ENCODE measurements around the gene FNIP2.

FNIP2 gene

GRCh38 chr4:158869761-158870160 lies 100.9 kb downstream of the FNIP2 start:
- Histone ChIP-seq H3K27me3 (ENCODE audit: insufficient read depth, low read length, poor library complexity, severe bottlenecking) (no peaks in the 10 kb centered on the region), H3K4me1 (ENCODE audit: insufficient read depth, low read length, poor library complexity, severe bottlenecking) (peaks cover 28% of the 10 kb centered on the region), H3K4me2 (ENCODE audit: low read depth, low read length, poor library complexity, severe bottlenecking) (no peak overlapping the region), H3K9me3 (ENCODE audit: insufficient read depth, low read depth, low read length) (no peaks in the 10 kb centered on the region), H3K9me2 (replicated peaks; ENCODE audit: low read depth, low read length) (no peaks in the 10 kb centered on the region), H4K20me1 (ENCODE audit: insufficient read depth, low read length, poor library complexity, severe bottlenecking) (no peaks in the 10 kb centered on the region), H3F3A (ENCODE audit: low read depth) (no peaks in the 10 kb centered on the region), H3K79me2 (ENCODE audit: insufficient read depth, low read length) (no peaks in the 10 kb centered on the region), H3K4me3 (ENCODE audit: low read length, poor library complexity, severe bottlenecking) (no peak overlapping the region), H3K36me3 (ENCODE audit: insufficient read depth, low read length) (peaks cover 31% of the 10 kb centered on the region; the same call in 1 of the 2 replicates), H3K9ac (ENCODE audit: low read depth, low read length, poor library complexity, severe bottlenecking) (peak overlapping the region; percentile 47), H2AFZ (ENCODE audit: low read length) (no peak overlapping the region)
- no peak for TF ChIP-seq CTCF (conservative IDR thresholded peaks at IDR 0.05; ENCODE audit: low read length)
- TF ChIP-seq EZH2phosphoT487 (IDR thresholded peaks at IDR 0.05; ENCODE audit: borderline replicate concordance), result no peak

GRCh38 chr4:158870282-158870625 lies 101.4 kb downstream of the FNIP2 start:
- Histone ChIP-seq H3K27me3 (ENCODE audit: insufficient read depth, low read length, poor library complexity, severe bottlenecking) (no peaks in the 10 kb centered on the region), H4K20me1 (ENCODE audit: insufficient read depth, low read length, poor library complexity, severe bottlenecking) (no peaks in the 10 kb centered on the region), H3K4me3 (ENCODE audit: low read length, poor library complexity, severe bottlenecking) (peak overlapping the region; percentile 41), H3K9me2 (replicated peaks; ENCODE audit: low read depth, low read length) (no peaks in the 10 kb centered on the region), H3K79me2 (ENCODE audit: insufficient read depth, low read length) (no peaks in the 10 kb centered on the region), H3F3A (ENCODE audit: low read depth) (no peaks in the 10 kb centered on the region), H3K36me3 (ENCODE audit: insufficient read depth, low read length) (peaks cover 31% of the 10 kb centered on the region; the same call in 1 of the 2 replicates), H3K9ac (ENCODE audit: low read depth, low read length, poor library complexity, severe bottlenecking) (peak overlapping the region; percentile 47), H3K9me3 (ENCODE audit: insufficient read depth, low read depth, low read length) (no peaks in the 10 kb centered on the region), H3K4me1 (ENCODE audit: insufficient read depth, low read length, poor library complexity, severe bottlenecking) (peaks cover 28% of the 10 kb centered on the region), H3K4me2 (ENCODE audit: low read depth, low read length, poor library complexity, severe bottlenecking) (peak overlapping the region; percentile 40), H2AFZ (ENCODE audit: low read length) (no peak overlapping the region)
- TF ChIP-seq EZH2phosphoT487 (IDR thresholded peaks at IDR 0.05; ENCODE audit: borderline replicate concordance) (no peak), CTCF (conservative IDR thresholded peaks at IDR 0.05; ENCODE audit: low read length) (no peak)

GRCh38 chr4:158870626-158871334 lies 102.0 kb downstream of the FNIP2 start:
- peak overlapping the region; percentile 47 for H3K9ac ChIP-seq (ENCODE audit: low read depth, low read length, poor library complexity, severe bottlenecking)
- peak overlapping the region; percentile 40 for H3K4me2 ChIP-seq (ENCODE audit: low read depth, low read length, poor library complexity, severe bottlenecking)
- no peaks in the 10 kb centered on the region for H4K20me1 ChIP-seq (ENCODE audit: insufficient read depth, low read length, poor library complexity, severe bottlenecking)
- no peaks in the 10 kb centered on the region for H3K27me3 ChIP-seq (ENCODE audit: insufficient read depth, low read length, poor library complexity, severe bottlenecking)
- H3K36me3 ChIP-seq (ENCODE audit: insufficient read depth, low read length), result peaks cover 31% of the 10 kb centered on the region; the same call in 1 of the 2 replicates
- H3F3A ChIP-seq (ENCODE audit: low read depth), result no peaks in the 10 kb centered on the region
- peaks cover 28% of the 10 kb centered on the region for H3K4me1 ChIP-seq (ENCODE audit: insufficient read depth, low read length, poor library complexity, severe bottlenecking)
- no peaks in the 10 kb centered on the region for H3K79me2 ChIP-seq (ENCODE audit: insufficient read depth, low read length)
- peak overlapping the region; percentile 41 for H3K4me3 ChIP-seq (ENCODE audit: low read length, poor library complexity, severe bottlenecking)
- TF ChIP-seq CTCF (conservative IDR thresholded peaks at IDR 0.05; ENCODE audit: low read length) (no peak), EZH2phosphoT487 (IDR thresholded peaks at IDR 0.05; ENCODE audit: borderline replicate concordance) (no peak)
- no peaks in the 10 kb centered on the region for H3K9me3 ChIP-seq (ENCODE audit: insufficient read depth, low read depth, low read length)
- H3K9me2 ChIP-seq (replicated peaks; ENCODE audit: low read depth, low read length), result no peaks in the 10 kb centered on the region
- H2AFZ ChIP-seq (ENCODE audit: low read length), result no peak overlapping the region
